Activated CD8-positive, alpha-beta memory T cell treated with anti-CD3 and anti-CD28 coated beads, Interleukin-2, amount 10 ng/mL, durations not matched to agents 7 days and 5 days (primary cell): Measurements from ENCODE around the gene FBXO27. TPM values are rescaled to one million over a fixed set of nuclear protein-coding genes. Genes with fewer than 3 reads are reported as not detected.
"Not testable (repeated sequence)": the region's sequence is repeated elsewhere in the genome, so short reads cannot be mapped to it uniquely, and the experiment has no call there.

Experiments
- ATAC-seq: fragments of 150-1000 bp; cut with Tn5 transposase; one replicate; pipeline ENCODE4 v1.10.0; 2021; ENCODE audit warnings: moderate library complexity
- CTCF ChIA-PET: fragments of 350-600 bp; sonication (Branson Sonifier 250); formaldehyde crosslinking; loops from one replicate; lab custom pipeline; 2021; ENCODE audit warnings: antibody characterized with exemption; lab: Charles Lee
- DNase-seq: peaks from one replicate; pipeline ENCODE4 v3.0.0-alpha.2; 2020
- H3K27ac Mint-ChIP-seq: one replicate; pipeline ENCODE4 v1.8.0; 2021; ENCODE audit warnings: mild to moderate bottlenecking, mixed read lengths
- H3K27me3 Mint-ChIP-seq: one replicate; pipeline ENCODE4 v1.8.0; 2021; ENCODE audit warnings: mixed read lengths
- H3K36me3 Mint-ChIP-seq: one replicate; pipeline ENCODE4 v1.8.0; 2021; ENCODE audit warnings: mild to moderate bottlenecking, mixed read lengths
- H3K4me1 Mint-ChIP-seq: one replicate; pipeline ENCODE4 v1.8.0; 2021; ENCODE audit warnings: mixed read lengths
- H3K4me3 Mint-ChIP-seq: one replicate; pipeline ENCODE4 v1.8.0; 2021; ENCODE audit warnings: mild to moderate bottlenecking, moderate library complexity, mixed read lengths
- H3K9me3 Mint-ChIP-seq: one replicate; pipeline ENCODE4 v1.8.0; 2022; ENCODE audit warnings: low read depth, mixed read lengths
- total RNA-seq, 2 experiments: library from RNA; stranded (reverse); gene quantifications; one replicate each; pipeline ENCODE4 v1.2.3, GENCODE V29; 2021

FBXO27 gene, protein sequence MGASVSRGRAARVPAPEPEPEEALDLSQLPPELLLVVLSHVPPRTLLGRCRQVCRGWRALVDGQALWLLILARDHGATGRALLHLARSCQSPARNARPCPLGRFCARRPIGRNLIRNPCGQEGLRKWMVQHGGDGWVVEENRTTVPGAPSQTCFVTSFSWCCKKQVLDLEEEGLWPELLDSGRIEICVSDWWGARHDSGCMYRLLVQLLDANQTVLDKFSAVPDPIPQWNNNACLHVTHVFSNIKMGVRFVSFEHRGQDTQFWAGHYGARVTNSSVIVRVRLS
- under 1 TPM in 1 of 2 experiments, not detected in 1; 0.19 TPM for total RNA-seq

DNA sequence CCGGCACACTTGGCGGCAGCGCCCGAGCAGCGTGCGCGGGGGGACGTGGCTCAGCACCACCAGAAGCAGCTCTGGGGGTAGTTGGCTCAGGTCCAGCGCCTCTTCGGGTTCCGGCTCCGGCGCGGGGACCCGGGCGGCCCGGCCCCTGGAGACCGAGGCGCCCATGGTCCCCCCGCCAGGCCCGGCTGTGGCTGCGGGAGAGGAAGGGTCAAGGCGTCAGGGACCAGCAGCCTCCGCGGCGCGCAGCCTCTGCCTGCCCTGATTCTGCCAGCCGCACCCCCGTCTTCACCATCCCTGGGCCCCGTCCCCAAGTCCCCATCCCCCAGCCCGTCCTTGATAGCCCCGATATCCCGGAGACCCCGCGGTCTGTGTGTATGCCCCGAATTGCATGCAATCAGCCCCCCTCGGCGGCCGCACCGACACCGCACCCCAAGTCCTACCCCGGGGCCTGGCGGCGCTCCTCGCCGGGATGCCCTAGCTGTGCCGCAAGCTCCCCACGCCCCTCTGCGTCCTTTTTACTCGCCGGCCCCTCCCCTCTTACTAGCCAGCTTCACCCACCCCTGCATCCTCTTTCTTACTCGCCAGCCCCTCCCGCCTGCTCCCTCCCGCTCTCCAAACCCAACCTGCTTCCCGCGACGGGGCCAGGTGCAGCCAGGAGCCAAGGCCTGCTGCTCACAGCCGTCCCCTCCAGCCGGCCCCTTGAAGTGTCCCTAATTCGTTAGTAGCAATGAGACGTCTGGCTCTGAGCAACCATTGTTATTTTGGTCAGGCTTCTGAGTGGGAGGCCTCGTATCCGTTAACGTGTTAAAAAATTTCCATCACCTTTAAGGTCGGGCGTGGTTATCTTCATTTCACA, at the start of gene FBXO27:
Gene FBXO27 (minus strand): TSS at position 487 of the 856 bp plus-strand sequence. CDS start 322 bp downstream, at position 165.
- CTCF ChIA-PET: interaction anchor here (0.6 to 0.7 kb wide), 2 partner anchors 20 to 55 kb away, joined by 3 read pairs; no protein-coding TSS in a partner anchor

DNA sequence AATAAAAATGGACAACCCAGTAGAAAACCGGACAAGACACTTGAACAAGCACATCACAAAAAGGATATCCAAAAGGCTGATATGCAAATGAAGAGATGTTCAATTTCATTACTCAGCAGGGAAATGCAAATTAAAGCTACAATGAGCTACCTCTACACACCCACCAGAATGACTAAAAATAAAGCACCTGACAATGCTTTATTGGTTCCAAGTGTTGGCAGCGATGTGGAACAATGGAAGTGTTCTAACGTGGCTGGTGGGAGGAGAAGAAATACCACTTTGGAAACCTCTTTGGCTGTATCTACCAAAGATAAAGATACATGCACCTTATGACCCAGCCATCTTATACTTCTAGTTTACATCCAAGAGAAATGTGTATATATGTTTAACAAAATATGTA, 48.1 kb upstream of the FBXO27 start:
- no peak for ATAC-seq
- peaks cover 14% of the 10 kb centered on the region for H3K4me1 Mint-ChIP-seq
- H3K9me3 Mint-ChIP-seq: no peaks in the 10 kb centered on the region
- H3K36me3 Mint-ChIP-seq: no peaks in the 10 kb centered on the region
- DNase-seq: no peak
- H3K4me3 Mint-ChIP-seq: no peak overlapping the region
- H3K27ac Mint-ChIP-seq: no peak overlapping the region
- H3K27me3 Mint-ChIP-seq: peaks cover 46% of the 10 kb centered on the region
- CTCF ChIA-PET: no interaction called here

More for the DNA sequence above, at the start of gene FBXO27:
- no peak for ATAC-seq
- H3K27me3 Mint-ChIP-seq: peaks cover 55% of the 10 kb centered on the region
- peaks cover 8% of the 10 kb centered on the region for H3K4me1 Mint-ChIP-seq
- DNase-seq: no peak
- H3K9me3 Mint-ChIP-seq: peaks cover 2% of the 10 kb centered on the region
- H3K27ac Mint-ChIP-seq: no peak within 1 kb of the TSS
- H3K4me3 Mint-ChIP-seq: peak within 1 kb of the TSS; percentile 57
- H3K36me3 Mint-ChIP-seq: no peaks in the 10 kb centered on the region

DNA sequence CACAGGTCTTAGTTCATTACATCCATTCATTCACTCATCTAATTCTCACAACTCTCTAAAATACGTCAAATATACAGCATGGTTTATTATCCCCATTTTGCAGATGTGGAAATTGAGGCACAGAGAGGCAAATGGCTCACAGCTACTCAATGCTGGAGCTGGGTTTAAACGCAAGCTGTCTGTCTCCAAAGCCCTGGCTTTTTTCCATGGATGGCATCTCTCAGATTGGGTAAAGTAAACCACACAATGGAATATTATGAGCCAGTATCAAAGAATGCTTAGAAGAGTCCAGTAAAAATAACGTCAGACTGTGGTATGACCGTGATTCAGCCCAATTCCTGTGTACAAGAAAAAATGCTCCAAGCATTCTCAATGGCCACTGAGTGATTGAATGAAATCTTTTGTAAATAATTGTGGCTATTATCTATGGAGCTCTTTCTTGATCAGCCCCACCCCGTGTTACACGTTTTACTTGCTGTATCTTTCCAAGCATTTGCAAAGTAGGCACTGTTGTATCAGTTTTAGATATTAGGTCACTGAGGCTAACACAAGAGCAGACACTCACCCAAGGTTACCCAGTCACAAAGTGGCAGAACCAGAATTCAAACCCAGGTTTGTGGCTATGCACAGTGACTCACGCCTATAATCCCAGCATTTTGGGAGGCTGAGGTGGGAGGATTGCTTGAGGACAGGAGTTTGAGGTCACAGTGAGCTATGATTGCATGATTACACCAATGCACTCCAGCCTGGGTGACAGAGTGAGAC, 46.3 kb upstream of the FBXO27 start:
- CTCF ChIA-PET: interaction anchor here (0.8 to 1.5 kb wide), 4 partner anchors 8 to 32 kb away, joined by 3 to 4 read pairs (median 3); no protein-coding TSS in a partner anchor
- H3K27ac Mint-ChIP-seq: no peak overlapping the region
- no peaks in the 10 kb centered on the region for H3K9me3 Mint-ChIP-seq
- no peak for DNase-seq
- H3K4me3 Mint-ChIP-seq: no peak overlapping the region
- H3K36me3 Mint-ChIP-seq: no peaks in the 10 kb centered on the region
- no peak for ATAC-seq
- peaks cover 32% of the 10 kb centered on the region for H3K27me3 Mint-ChIP-seq
- H3K4me1 Mint-ChIP-seq: peaks cover 16% of the 10 kb centered on the region

DNA sequence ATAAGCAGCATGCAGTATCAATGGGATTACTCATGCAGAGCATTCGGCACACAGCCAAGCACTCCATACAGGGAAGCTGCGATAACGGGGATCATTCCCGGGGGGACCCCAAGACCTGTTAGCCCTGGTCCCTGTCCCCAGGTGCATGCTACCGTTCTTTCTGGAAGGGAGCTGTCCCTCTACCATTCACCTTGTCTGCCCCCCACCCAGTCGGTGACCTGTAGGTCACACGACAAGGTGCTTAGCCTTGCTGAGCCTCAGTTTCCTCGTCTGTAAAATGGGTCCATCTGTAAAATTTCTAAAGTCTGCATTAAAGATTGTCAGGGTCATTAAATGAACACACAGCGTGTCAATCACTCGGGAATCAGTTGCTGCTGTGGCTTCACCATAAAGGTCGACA, 45.0 kb upstream of the FBXO27 start:
- Mint-ChIP-seq H3K4me3 (no peak overlapping the region), H3K27ac (no peak overlapping the region), H3K36me3 (no peaks in the 10 kb centered on the region), H3K9me3 (no peaks in the 10 kb centered on the region), H3K27me3 (peaks cover 19% of the 10 kb centered on the region), H3K4me1 (peaks cover 23% of the 10 kb centered on the region)
- DNase-seq: no peak
- ATAC-seq: no peak
- CTCF ChIA-PET: interaction anchor here (1.3 kb wide), 1 partner anchor 25 kb away, joined by 3 read pairs; no protein-coding TSS in a partner anchor

DNA sequence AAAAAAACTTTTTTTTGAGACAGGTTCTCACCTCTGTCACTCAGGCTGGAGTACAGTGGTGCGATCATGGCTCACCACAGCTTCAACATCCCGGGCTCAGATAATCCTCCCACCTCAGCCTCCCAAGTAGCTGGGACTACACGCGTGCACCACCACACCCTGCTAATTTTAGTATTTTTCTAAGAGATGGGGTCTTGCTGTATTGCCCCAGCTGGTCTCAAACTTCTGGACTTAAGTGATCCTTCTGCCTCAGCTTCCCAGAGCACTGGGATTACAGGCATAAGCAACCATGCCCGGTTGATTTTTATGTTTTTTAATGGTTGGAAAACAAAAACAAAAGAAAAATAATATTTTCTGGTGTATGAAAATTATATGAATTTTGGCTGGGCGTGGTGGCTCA, 42.6 kb upstream of the FBXO27 start:
- CTCF ChIA-PET: no interaction called here
- Mint-ChIP-seq H3K9me3 (no peaks in the 10 kb centered on the region), H3K4me1 (peaks cover 20% of the 10 kb centered on the region), H3K27me3 (peaks cover 2% of the 10 kb centered on the region), H3K4me3 (no peak overlapping the region), H3K36me3 (no peaks in the 10 kb centered on the region), H3K27ac (no peak overlapping the region)
- DNase-seq (no peak), ATAC-seq (no peak)

DNA sequence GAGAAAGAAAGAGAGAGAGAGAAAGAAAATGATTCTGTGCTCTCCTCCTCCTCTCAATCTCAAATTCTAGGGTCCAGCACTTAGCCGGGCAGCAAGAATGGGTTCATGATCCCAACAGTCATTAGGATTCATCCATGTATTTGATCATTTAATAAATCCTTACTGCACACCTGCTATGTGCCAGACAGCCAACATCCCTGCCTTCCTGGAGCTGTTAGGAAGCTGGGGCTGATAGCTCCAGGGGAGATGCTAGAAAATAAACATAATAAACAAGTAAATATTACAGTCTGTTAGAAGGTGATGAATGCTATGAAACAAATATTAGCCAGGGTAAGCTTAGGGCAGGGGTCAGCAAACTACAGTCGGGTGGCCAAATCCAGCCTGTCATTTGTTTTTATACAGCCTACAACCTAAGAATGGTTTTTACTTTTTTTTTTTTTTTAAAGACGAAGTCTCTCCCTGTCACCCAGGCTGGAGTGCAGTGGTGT, 41.9 kb upstream of the FBXO27 start:
- H3K4me1 Mint-ChIP-seq: peaks cover 20% of the 10 kb centered on the region
- no peak overlapping the region for H3K4me3 Mint-ChIP-seq
- no peaks in the 10 kb centered on the region for H3K36me3 Mint-ChIP-seq
- CTCF ChIA-PET: interaction anchor here (1.5 to 3.0 kb wide), 2 partner anchors 22 to 112 kb away, joined by 3 to 10 read pairs; no protein-coding TSS in a partner anchor
- H3K9me3 Mint-ChIP-seq: no peaks in the 10 kb centered on the region
- H3K27me3 Mint-ChIP-seq: no peaks in the 10 kb centered on the region
- ATAC-seq (no peak), DNase-seq (no peak)
- peak overlapping the region; percentile 68 for H3K27ac Mint-ChIP-seq

DNA sequence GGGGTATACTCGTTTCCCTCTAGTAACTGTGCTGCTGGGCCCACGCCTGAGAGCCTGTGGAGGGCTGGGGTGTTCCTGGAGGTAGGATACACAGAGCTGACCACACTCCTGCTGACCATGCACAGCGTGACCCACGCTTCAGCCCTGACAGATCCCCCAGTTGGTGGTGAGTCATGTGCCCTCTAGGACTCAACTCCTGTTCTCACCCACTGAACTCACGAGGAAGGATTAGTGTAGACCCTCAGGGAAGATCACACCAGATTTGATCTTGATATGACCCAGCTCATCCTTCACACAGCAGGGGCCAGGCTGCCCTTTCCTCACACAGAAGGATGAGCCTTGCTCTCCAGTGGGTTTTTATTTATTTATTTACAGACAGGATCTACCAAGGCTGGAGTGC, 38.5 kb upstream of the FBXO27 start:
- H3K4me3 Mint-ChIP-seq: no peak overlapping the region
- no peaks in the 10 kb centered on the region for H3K36me3 Mint-ChIP-seq
- no peak for ATAC-seq
- CTCF ChIA-PET: interaction anchor here (0.6 kb wide), 1 partner anchor 259 kb away, joined by 3 read pairs; no protein-coding TSS in a partner anchor
- no peak overlapping the region for H3K27ac Mint-ChIP-seq
- H3K9me3 Mint-ChIP-seq: no peaks in the 10 kb centered on the region
- H3K27me3 Mint-ChIP-seq: peaks cover 5% of the 10 kb centered on the region
- H3K4me1 Mint-ChIP-seq: peaks cover 20% of the 10 kb centered on the region
- DNase-seq: no peak

DNA sequence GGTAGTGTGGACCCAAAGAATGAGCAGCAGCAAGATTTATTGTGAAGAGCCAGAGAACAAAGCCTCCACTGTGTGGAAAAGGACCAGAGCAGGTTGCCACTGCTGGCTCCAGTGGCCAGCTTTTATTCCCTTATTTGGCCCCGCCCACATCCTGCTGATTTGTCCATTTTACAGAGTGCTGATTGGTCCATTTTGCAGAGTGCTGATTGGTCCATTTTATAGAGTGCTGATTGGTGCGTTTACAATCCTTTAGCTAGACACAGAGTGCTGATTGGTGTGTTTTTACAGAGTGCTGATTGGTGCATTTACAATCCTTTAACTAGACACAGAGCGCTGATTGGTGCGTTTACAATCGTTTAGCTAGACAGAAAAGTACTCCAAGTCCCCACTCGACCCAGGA, 35.9 kb upstream of the FBXO27 start:
- H3K27ac Mint-ChIP-seq, H3K9me3 Mint-ChIP-seq, ATAC-seq, DNase-seq, H3K4me3 Mint-ChIP-seq, H3K27me3 Mint-ChIP-seq, H3K36me3 Mint-ChIP-seq: not testable (repeated sequence)
- peaks cover 10% of the 10 kb centered on the region for H3K4me1 Mint-ChIP-seq
- CTCF ChIA-PET: interaction anchor here (1.1 to 1.6 kb wide), 2 partner anchors 10 to 17 kb away, joined by 4 read pairs; no protein-coding TSS in a partner anchor

DNA sequence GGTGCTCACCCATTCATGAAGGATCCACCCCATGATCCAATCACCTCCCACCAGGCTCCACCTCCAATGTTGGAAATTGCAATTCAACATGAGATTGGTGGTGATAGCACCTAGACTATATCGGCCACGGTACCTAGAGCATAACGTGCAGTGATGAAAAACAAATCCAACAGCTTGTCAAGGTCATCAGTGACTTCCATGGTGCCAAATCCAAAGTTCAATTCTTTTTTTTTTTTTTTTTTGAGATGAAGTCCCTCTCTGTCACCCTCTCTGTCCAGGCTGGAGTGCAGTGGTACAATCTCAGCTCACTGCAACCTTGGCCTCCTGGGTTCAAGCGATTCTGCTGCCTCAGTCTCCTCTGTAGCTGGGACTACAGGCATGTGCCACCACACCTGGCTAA, 34.8 kb upstream of the FBXO27 start:
- Mint-ChIP-seq H3K9me3 (no peaks in the 10 kb centered on the region), H3K4me3 (no peak overlapping the region), H3K4me1 (no peaks in the 10 kb centered on the region), H3K27ac (no peak overlapping the region), H3K36me3 (no peaks in the 10 kb centered on the region), H3K27me3 (peaks cover 6% of the 10 kb centered on the region)
- DNase-seq: no peak
- CTCF ChIA-PET: interaction anchor here (1.6 kb wide), 1 partner anchor 11 kb away, joined by 4 read pairs; no protein-coding TSS in a partner anchor
- ATAC-seq: no peak

DNA sequence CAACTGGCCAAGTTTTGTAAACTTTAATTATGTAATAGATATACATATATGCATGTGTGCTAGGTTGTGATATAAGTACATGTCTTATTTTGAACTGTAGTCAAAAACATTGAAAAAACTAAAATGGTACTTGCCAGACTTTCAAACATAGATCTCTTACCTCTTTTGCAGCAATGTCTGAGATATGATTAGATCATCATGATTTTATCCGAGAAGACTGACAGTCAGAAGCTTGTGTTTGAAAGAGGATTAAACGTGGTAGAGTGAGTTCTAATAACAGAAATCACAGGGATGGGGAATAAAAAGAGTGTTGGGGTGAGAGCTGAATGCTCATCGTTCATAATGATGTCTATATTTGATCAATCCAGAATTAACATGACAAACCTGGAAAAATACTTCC, 33.6 kb upstream of the FBXO27 start:
- Mint-ChIP-seq H3K27ac (no peak overlapping the region), H3K9me3 (no peaks in the 10 kb centered on the region), H3K4me3 (no peak overlapping the region), H3K27me3 (peaks cover 8% of the 10 kb centered on the region), H3K4me1 (peaks cover 7% of the 10 kb centered on the region), H3K36me3 (no peaks in the 10 kb centered on the region)
- DNase-seq (no peak), ATAC-seq (no peak)
- CTCF ChIA-PET: interaction anchor here (0.8 kb wide), 1 partner anchor 104 kb away, joined by 3 read pairs; no protein-coding TSS in a partner anchor

DNA sequence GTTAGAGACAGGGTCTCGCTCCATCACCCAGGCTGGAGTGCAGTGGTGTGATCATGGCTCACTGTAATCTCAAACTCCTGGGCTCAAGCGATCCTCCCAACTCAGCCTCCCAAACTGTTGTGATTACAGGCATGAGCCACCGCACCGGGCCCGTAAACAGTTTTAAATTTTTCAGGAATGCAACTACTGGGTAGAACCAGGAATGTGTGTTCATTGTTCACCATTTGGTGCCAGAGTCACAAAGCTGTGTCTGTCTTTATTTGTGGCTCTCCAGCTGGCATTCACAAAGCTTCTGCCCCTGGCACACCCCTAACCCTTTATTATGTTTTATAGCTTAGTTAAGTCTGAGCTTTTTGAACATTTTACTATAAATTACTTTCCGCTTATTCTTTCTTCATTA, 32.1 kb upstream of the FBXO27 start:
- Mint-ChIP-seq H3K9me3 (no peaks in the 10 kb centered on the region), H3K4me3 (no peak overlapping the region), H3K36me3 (no peaks in the 10 kb centered on the region), H3K27ac (no peak overlapping the region), H3K4me1 (peaks cover 7% of the 10 kb centered on the region), H3K27me3 (peaks cover 14% of the 10 kb centered on the region)
- no peak for DNase-seq
- ATAC-seq: no peak
- CTCF ChIA-PET: no interaction called here

DNA sequence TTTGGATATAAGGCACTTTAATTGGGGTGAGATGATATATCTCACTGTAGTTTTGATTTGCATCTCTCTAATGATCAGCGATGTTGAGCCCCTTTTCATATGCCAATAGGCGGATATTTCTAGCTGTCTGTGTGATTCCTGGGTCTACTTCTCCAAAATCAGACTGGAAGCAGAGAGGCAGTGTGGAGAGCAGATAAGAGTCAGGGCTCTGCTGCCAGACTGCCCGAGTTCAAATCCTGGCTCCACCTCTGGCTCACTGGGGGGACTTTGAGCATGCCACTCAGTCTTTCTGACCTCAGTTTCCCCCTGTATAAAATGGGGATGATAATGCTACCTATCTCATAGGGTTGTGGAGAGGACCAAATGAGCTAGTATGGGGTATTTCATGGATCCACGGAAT, 27.8 kb upstream of the FBXO27 start:
- DNase-seq (no peak), ATAC-seq (no peak)
- CTCF ChIA-PET: interaction anchor here (1.5 kb wide), 1 partner anchor 8 kb away, joined by 4 read pairs; no protein-coding TSS in a partner anchor
- peaks cover 7% of the 10 kb centered on the region for H3K4me1 Mint-ChIP-seq
- H3K27ac Mint-ChIP-seq: no peak overlapping the region
- peaks cover 11% of the 10 kb centered on the region for H3K27me3 Mint-ChIP-seq
- no peak overlapping the region for H3K4me3 Mint-ChIP-seq
- H3K9me3 Mint-ChIP-seq: no peaks in the 10 kb centered on the region
- no peaks in the 10 kb centered on the region for H3K36me3 Mint-ChIP-seq
